Nephron progenitor cell (in vitro differentiated cells): Measurements from ENCODE around the gene LRIG3.

Experiments
- DNase-seq: peaks from one replicate; pipeline ENCODE4 v3.0.0; 2021
- H3K27ac Mint-ChIP-seq: 2 replicates; pipeline ENCODE4 v1.8.0; 2021; ENCODE audit warnings: mild to moderate bottlenecking, moderate library complexity, mixed read lengths
- H3K27me3 Mint-ChIP-seq: 2 replicates; pipeline ENCODE4 v1.8.0; 2021; ENCODE audit warnings: mild to moderate bottlenecking, low read depth, mixed read lengths; ENCODE audit not compliant: poor library complexity
- H3K36me3 Mint-ChIP-seq: 2 replicates; pipeline ENCODE4 v1.8.0; 2021; ENCODE audit warnings: low read depth, mixed read lengths
- H3K4me1 Mint-ChIP-seq: 2 replicates; pipeline ENCODE4 v1.8.0; 2021; ENCODE audit warnings: mixed read lengths
- H3K4me3 Mint-ChIP-seq: 2 replicates; pipeline ENCODE4 v1.8.0; 2021; ENCODE audit warnings: mild to moderate bottlenecking, moderate library complexity, mixed read lengths
- H3K9me3 Mint-ChIP-seq: 2 replicates; pipeline ENCODE4 v1.8.0; 2021; ENCODE audit warnings: mild to moderate bottlenecking, moderate library complexity, mixed read lengths
- TF ChIP-seq, protein P1 (sequence below): fragments of 200-600 bp; sonication (generic); IDR thresholded peaks from 2 replicates; pipeline ENCODE4 v1.5.0; 2021; ENCODE audit warnings: antibody characterized with exemption

The LRIG3 gene

GRCh38 chr12:58895053-58895452 is 25.3 kb downstream of the LRIG3 start:
- peaks cover 5% of the 10 kb centered on the region for H3K27me3 Mint-ChIP-seq
- DNase-seq, result no peak
- H3K27ac Mint-ChIP-seq, result peak overlapping the region; percentile 60
- no peak overlapping the region for H3K4me3 Mint-ChIP-seq
- peaks cover 72% of the 10 kb centered on the region for H3K4me1 Mint-ChIP-seq
- TF ChIP-seq, protein P1, sequence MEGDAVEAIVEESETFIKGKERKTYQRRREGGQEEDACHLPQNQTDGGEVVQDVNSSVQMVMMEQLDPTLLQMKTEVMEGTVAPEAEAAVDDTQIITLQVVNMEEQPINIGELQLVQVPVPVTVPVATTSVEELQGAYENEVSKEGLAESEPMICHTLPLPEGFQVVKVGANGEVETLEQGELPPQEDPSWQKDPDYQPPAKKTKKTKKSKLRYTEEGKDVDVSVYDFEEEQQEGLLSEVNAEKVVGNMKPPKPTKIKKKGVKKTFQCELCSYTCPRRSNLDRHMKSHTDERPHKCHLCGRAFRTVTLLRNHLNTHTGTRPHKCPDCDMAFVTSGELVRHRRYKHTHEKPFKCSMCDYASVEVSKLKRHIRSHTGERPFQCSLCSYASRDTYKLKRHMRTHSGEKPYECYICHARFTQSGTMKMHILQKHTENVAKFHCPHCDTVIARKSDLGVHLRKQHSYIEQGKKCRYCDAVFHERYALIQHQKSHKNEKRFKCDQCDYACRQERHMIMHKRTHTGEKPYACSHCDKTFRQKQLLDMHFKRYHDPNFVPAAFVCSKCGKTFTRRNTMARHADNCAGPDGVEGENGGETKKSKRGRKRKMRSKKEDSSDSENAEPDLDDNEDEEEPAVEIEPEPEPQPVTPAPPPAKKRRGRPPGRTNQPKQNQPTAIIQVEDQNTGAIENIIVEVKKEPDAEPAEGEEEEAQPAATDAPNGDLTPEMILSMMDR, result no peak
- H3K36me3 Mint-ChIP-seq, result peaks cover 77% of the 10 kb centered on the region
- H3K9me3 Mint-ChIP-seq, result peaks cover 2% of the 10 kb centered on the region

GRCh38 chr12:58894040-58894439 is 26.3 kb downstream of the LRIG3 start:
- no peak overlapping the region for H3K4me3 Mint-ChIP-seq
- H3K36me3 Mint-ChIP-seq, result peaks cover 77% of the 10 kb centered on the region
- DNase-seq, result no peak
- no peaks in the 10 kb centered on the region for H3K9me3 Mint-ChIP-seq
- peak overlapping the region; percentile 93 for H3K27ac Mint-ChIP-seq
- TF ChIP-seq, protein P1, result no peak
- peaks cover 65% of the 10 kb centered on the region for H3K4me1 Mint-ChIP-seq
- peaks cover 5% of the 10 kb centered on the region for H3K27me3 Mint-ChIP-seq

DNA sequence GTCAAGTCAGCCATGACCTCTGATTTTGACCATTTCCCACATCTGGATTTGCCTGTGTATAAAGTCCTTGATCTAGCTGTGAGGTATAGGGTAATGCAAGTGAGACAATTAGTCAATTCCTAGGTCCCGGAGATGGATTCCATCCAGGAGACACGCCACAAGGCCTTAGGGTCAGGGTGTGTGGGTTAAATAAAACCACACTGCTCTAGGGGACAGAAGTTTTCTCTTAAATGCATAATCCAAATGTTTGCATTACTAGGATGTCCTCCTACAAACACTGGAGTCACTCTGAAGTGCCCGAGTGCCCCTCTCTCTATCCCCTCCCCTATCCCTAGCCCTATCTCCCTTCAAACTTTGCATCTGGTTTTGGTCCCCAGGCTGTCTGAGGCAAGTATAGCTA is 26.8 kb downstream of the LRIG3 start:
- H3K9me3 Mint-ChIP-seq, result no peaks in the 10 kb centered on the region
- TF ChIP-seq, protein P1, result no peak
- H3K4me3 Mint-ChIP-seq, result no peak overlapping the region
- H3K36me3 Mint-ChIP-seq, result peaks cover 77% of the 10 kb centered on the region
- H3K4me1 Mint-ChIP-seq, result peaks cover 63% of the 10 kb centered on the region
- H3K27ac Mint-ChIP-seq, result peak overlapping the region; percentile 93
- no peak for DNase-seq
- peaks cover 5% of the 10 kb centered on the region for H3K27me3 Mint-ChIP-seq

DNA sequence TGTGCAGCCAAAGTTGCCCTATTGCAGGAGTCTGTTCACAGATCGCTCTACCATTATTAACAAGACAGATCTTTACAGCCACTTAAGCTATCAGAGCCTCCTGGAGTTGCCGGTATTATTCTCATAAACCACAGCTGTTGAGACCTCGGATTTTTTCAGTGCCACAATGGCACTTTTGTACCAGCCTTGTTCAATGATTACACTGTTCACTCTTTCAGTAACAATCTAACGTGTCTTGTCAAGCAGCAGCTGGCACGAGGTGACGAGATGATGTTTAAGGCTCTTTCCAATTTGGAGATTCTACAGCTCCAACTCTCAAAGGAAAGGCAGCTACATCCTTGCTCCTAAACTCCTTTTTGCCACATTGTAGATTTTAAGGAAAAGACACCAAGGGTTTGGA is 30.7 kb downstream of the LRIG3 start:
- peak overlapping the region; percentile 64 for H3K27ac Mint-ChIP-seq
- H3K27me3 Mint-ChIP-seq, result peaks cover 5% of the 10 kb centered on the region
- H3K4me1 Mint-ChIP-seq, result peaks cover 25% of the 10 kb centered on the region
- H3K36me3 Mint-ChIP-seq, result peaks cover 74% of the 10 kb centered on the region
- no peak overlapping the region for H3K4me3 Mint-ChIP-seq
- H3K9me3 Mint-ChIP-seq, result no peaks in the 10 kb centered on the region
- DNase-seq, result no peak
- TF ChIP-seq, protein P1, result no peak

DNA sequence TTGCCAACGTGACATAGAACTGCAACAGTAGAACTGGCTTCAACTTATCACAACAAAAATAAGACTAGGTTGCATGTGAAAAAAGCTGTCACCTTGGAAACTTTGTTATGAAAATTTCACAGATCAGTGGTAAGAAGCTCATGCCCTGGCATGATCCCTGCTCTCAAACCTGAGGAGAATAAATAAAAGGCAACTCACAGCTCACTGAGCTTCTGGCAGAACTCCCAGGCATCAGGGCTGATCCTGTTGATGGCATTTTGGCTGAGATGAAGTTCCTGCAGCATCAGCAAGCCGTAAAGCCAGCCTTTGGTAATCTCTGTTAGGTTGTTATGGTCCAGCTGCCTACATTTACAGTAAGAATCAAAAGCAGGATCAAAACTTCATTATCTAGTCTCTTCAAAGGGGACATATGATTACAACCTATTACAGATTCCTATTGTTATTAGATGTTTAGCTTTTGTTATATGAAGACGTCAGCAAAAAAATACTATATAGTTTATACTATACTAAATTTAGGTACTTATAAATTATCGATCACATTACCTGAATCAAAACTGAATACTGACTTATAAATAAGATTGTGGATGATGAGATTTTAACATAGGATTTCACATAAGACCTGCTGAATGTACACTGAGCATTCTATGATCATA is 32.0 kb downstream of the LRIG3 start:
- TF ChIP-seq, protein P1, result no peak
- no peak for DNase-seq
- Mint-ChIP-seq H3K4me3 (no peak overlapping the region), H3K36me3 (peaks cover 85% of the 10 kb centered on the region), H3K27ac (no peak overlapping the region), H3K27me3 (peaks cover 5% of the 10 kb centered on the region), H3K4me1 (peaks cover 13% of the 10 kb centered on the region), H3K9me3 (no peaks in the 10 kb centered on the region)

DNA sequence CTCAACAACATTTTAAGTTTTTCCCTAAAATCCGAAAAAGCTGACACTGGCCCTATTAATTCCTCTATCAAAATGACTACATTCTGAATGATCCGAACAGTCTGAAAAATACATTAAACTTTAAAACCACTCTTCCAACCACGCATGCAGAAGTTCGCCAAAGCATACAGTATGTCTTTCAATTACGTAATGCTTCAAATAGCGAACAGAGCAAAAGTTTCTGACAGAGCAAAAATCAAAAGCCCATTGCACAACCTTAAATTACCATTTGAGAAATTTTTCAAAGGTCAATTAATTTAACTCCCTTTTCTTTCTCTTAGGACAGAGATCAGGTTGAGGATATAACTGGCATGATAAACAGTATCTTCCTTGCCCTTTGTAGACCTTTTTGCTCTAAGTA is 33.2 kb downstream of the LRIG3 start:
- Mint-ChIP-seq H3K27ac (peak overlapping the region; percentile 80), H3K27me3 (no peaks in the 10 kb centered on the region), H3K4me1 (peaks cover 2% of the 10 kb centered on the region), H3K36me3 (peaks cover 82% of the 10 kb centered on the region), H3K4me3 (no peak overlapping the region), H3K9me3 (no peaks in the 10 kb centered on the region)
- DNase-seq, result no peak
- TF ChIP-seq, protein P1, result no peak
